Neural cell (in vitro differentiated cells): Measurements from ENCODE around the gene ARID1B. TPM values are rescaled to one million over a fixed set of nuclear protein-coding genes. Genes with fewer than 3 reads are reported as not detected.

Experiments used
- H2AFZ ChIP-seq: fragments of 200-600, 300-800 bp; sonication (generic), shearing (Covaris generic); 2 replicates; pipeline ENCODE4 v1.6.0; 2014; ENCODE audit warnings: low read depth, mild to moderate bottlenecking, antibody characterized with exemption, low read length, moderate library complexity
- H3F3A ChIP-seq: fragments of 200-600 bp; shearing (Covaris generic); 2 replicates; pipeline ENCODE4 v1.6.1; 2016; ENCODE audit warnings: mild to moderate bottlenecking, moderate library complexity, mixed read lengths, antibody characterized with exemption, low read length; ENCODE audit not compliant: insufficient read depth, poor library complexity, severe bottlenecking
- H3K27ac ChIP-seq: fragments of 200-600, 300-800 bp; sonication (generic), shearing (Covaris generic); 2 replicates; pipeline ENCODE4 v1.5.1; 2014; ENCODE audit warnings: mild to moderate bottlenecking, low read length, moderate library complexity
- H3K27me3 ChIP-seq: fragments of 300-800, 200-600 bp; sonication (generic), shearing (Covaris generic); 2 replicates; pipeline ENCODE4 v1.6.0; 2014; ENCODE audit warnings: mild to moderate bottlenecking, low read depth, low read length, moderate library complexity; ENCODE audit not compliant: insufficient read depth
- H3K36me3 ChIP-seq: fragments of 300-800, 200-600 bp; sonication (generic), shearing (Covaris generic); 2 replicates; pipeline ENCODE4 v1.5.1; 2014; ENCODE audit warnings: mild to moderate bottlenecking, antibody characterized with exemption, low read length, moderate library complexity; ENCODE audit not compliant: insufficient read depth
- H3K4me2 ChIP-seq: fragments of 300-800, 200-600 bp; sonication (generic), shearing (Covaris generic); 2 replicates; pipeline ENCODE4 v1.6.0; 2014; ENCODE audit warnings: mild to moderate bottlenecking, low read length
- H3K4me3 ChIP-seq: fragments of 300-800, 200-600 bp; sonication (generic), shearing (Covaris generic); 2 replicates; pipeline ENCODE4 v1.5.1; 2014; ENCODE audit warnings: mild to moderate bottlenecking, low read length, moderate library complexity
- H3K79me2 ChIP-seq: fragments of 200-600 bp; shearing (Covaris generic); replicated peaks from 2 replicates; pipeline ENCODE4 v1.6.0; 2014; ENCODE audit warnings: mild to moderate bottlenecking, low read length, moderate library complexity; ENCODE audit not compliant: insufficient read depth
- H3K9ac ChIP-seq: fragments of 300-800, 200-600 bp; sonication (generic), shearing (Covaris generic); 2 replicates; pipeline ENCODE4 v1.6.1; 2016; ENCODE audit warnings: mild to moderate bottlenecking, low read length, mixed read lengths
- H3K9me2 ChIP-seq: fragments of 200-600 bp; shearing (Covaris generic); 2 replicates; pipeline ENCODE4 v1.6.1; 2016; ENCODE audit warnings: mild to moderate bottlenecking, low read length, mixed read lengths; ENCODE audit not compliant: insufficient read depth
- H3K9me3 ChIP-seq: fragments of 200-600, 300-800 bp; sonication (generic), shearing (Covaris generic); 2 replicates; pipeline ENCODE4 v1.6.1; 2016; ENCODE audit warnings: mild to moderate bottlenecking, mixed run types, low read length, moderate library complexity, mixed read lengths
- H4K20me1 ChIP-seq: fragments of 200-600 bp; shearing (Covaris generic); 2 replicates; pipeline ENCODE4 v1.6.1; 2016; ENCODE audit warnings: mild to moderate bottlenecking, mixed run types; ENCODE audit not compliant: insufficient read depth
- CTCF ChIP-seq: fragments of 450-650 bp; IDR thresholded peaks from 2 replicates; pipeline ENCODE4 v1.5.1; 2014; ENCODE audit warnings: antibody characterized with exemption, mild to moderate bottlenecking, moderate library complexity; ENCODE audit not compliant: poor library complexity, severe bottlenecking
- EP300 ChIP-seq: fragments of 450-650 bp; conservative IDR thresholded peaks from 2 replicates; pipeline ENCODE4 v1.6.1; 2014; ENCODE audit warnings: antibody characterized with exemption, mild to moderate bottlenecking, moderate library complexity; ENCODE audit not compliant: poor library complexity, severe bottlenecking
- EZH2 ChIP-seq: fragments of 200-600, 300-800 bp; shearing (Covaris generic), sonication (generic); IDR thresholded peaks from 2 replicates; pipeline ENCODE4 v1.6.1; 2014; ENCODE audit warnings: antibody characterized with exemption, low read length, borderline replicate concordance, mild to moderate bottlenecking; ENCODE audit not compliant: insufficient read depth, poor library complexity, severe bottlenecking
- MXI1 ChIP-seq: fragments of 450-650 bp; conservative IDR thresholded peaks from 2 replicates; pipeline ENCODE4 v1.6.1; 2014; ENCODE audit warnings: antibody characterized with exemption, mild to moderate bottlenecking; ENCODE audit not compliant: poor library complexity, severe bottlenecking
- POLR2AphosphoS5 ChIP-seq: IDR thresholded peaks from 2 replicates; pipeline ENCODE4 v1.6.1; 2012
- RAD21 ChIP-seq: fragments of 450-650 bp; conservative IDR thresholded peaks from 2 replicates; pipeline ENCODE4 v1.6.1; 2014; ENCODE audit warnings: antibody characterized with exemption, mild to moderate bottlenecking, moderate library complexity
- REST ChIP-seq: IDR thresholded peaks from 2 replicates; pipeline ENCODE4 v1.6.1; 2012; ENCODE audit warnings: borderline replicate concordance
- SMC3 ChIP-seq: fragments of 450-650 bp; conservative IDR thresholded peaks from 2 replicates; pipeline ENCODE4 v1.6.1; 2014; ENCODE audit warnings: antibody characterized with exemption, mild to moderate bottlenecking, moderate library complexity; ENCODE audit not compliant: poor library complexity
- TAF1 ChIP-seq: IDR thresholded peaks from 2 replicates; pipeline ENCODE4 v1.6.1; 2012; ENCODE audit warnings: low read depth
- polyA plus RNA-seq: library from polyadenylated mRNA; depleted of rRNA; stranded (reverse); fragments of >200 nt; gene quantifications from 2 replicates; pipeline ENCODE4 v1.2.3, GENCODE V29; 2014

Gene ARID1B
- polyA plus RNA-seq, 1 donor from 2014 or later, result 35.0 TPM

DNA sequence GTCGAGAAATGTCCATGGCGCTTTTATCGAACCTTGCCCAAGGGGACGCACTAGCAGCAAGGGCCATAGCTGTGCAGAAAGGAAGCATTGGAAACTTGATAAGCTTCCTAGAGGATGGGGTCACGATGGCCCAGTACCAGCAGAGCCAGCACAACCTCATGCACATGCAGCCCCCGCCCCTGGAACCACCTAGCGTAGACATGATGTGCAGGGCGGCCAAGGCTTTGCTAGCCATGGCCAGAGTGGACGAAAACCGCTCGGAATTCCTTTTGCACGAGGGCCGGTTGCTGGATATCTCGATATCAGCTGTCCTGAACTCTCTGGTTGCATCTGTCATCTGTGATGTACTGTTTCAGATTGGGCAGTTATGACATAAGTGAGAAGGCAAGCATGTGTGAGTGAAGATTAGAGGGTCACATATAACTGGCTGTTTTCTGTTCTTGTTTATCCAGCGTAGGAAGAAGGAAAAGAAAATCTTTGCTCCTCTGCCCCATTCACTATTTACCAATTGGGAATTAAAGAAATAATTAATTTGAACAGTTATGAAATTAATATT lies 430.4 kb downstream of the ARID1B start:
- Histone ChIP-seq H3K27ac (no peak overlapping the region), H4K20me1 (no peaks in the 10 kb centered on the region), H3F3A (peaks cover 12% of the 10 kb centered on the region), H3K36me3 (peaks cover 21% of the 10 kb centered on the region), H3K79me2 (no peaks in the 10 kb centered on the region), H2AFZ (no peak overlapping the region), H3K9me2 (no peaks in the 10 kb centered on the region), H3K4me2 (no peak overlapping the region), H3K9me3 (no peaks in the 10 kb centered on the region), H3K9ac (no peak overlapping the region), H3K27me3 (no peaks in the 10 kb centered on the region), H3K4me3 (no peak overlapping the region)
- TF ChIP-seq EZH2 (no peak), POLR2AphosphoS5 (no peak), CTCF (no peak), SMC3 (no peak), REST (no peak)

- no peak overlapping the region for H3K4me2 ChIP-seq
- H3K27ac ChIP-seq, result peak overlapping the region; percentile 62
- no peak overlapping the region for H2AFZ ChIP-seq
- peak overlapping the region; percentile 2 for H3K4me3 ChIP-seq
- peak overlapping the region; percentile 11 for H3K9ac ChIP-seq
- H3K9me2 ChIP-seq, result no peaks in the 10 kb centered on the region
- peaks cover 12% of the 10 kb centered on the region for H3F3A ChIP-seq
- H3K9me3 ChIP-seq, result no peaks in the 10 kb centered on the region
- TF ChIP-seq CTCF (no peak), REST (peak; percentile 36), EP300 (peak; percentile 60), RAD21 (peak; percentile 26), MXI1 (peak; percentile 34), TAF1 (no peak), POLR2AphosphoS5 (peak; percentile 38)
- H3K27me3 ChIP-seq, result no peaks in the 10 kb centered on the region
- H3K79me2 ChIP-seq, result no peaks in the 10 kb centered on the region
- H3K36me3 ChIP-seq, result peaks cover 14% of the 10 kb centered on the region
- no peaks in the 10 kb centered on the region for H4K20me1 ChIP-seq
Observed at GRCh38 chr6:157209865-157210530, 432.8 kb downstream of the ARID1B start.
